HFFc6 (cell line): ENCODE data around the gene ARHGEF16. TPM values are rescaled to one million over a fixed set of nuclear protein-coding genes. Genes with fewer than 3 reads are reported as not detected.

Experiments
- DNase-seq: peaks from one replicate; pipeline ENCODE4 v3.0.0-alpha.2; 2018
- H3K27ac Mint-ChIP-seq: 2 replicates; pipeline ENCODE4 v1.8.0; 2020; ENCODE audit warnings: mild to moderate bottlenecking, mixed read lengths
- H3K27me3 Mint-ChIP-seq: 2 replicates; pipeline ENCODE4 v1.8.0; 2021; ENCODE audit warnings: mild to moderate bottlenecking, moderate library complexity, mixed read lengths; ENCODE audit not compliant: insufficient read depth
- H3K36me3 Mint-ChIP-seq: 2 replicates; pipeline ENCODE4 v1.8.0; 2021; ENCODE audit warnings: low read depth, mixed read lengths
- H3K4me1 Mint-ChIP-seq: 2 replicates; pipeline ENCODE4 v1.8.0; 2020; ENCODE audit warnings: low read depth, mixed read lengths
- H3K4me3 Mint-ChIP-seq: 2 replicates; pipeline ENCODE4 v1.8.0; 2020; ENCODE audit warnings: mild to moderate bottlenecking, moderate library complexity, mixed read lengths
- H3K9me3 Mint-ChIP-seq: 2 replicates; pipeline ENCODE4 v1.8.0; 2020; ENCODE audit warnings: mild to moderate bottlenecking, mixed read lengths
- CTCF ChIP-seq: fragments of 200-600 bp; sonication (generic); IDR thresholded peaks from 2 replicates; pipeline ENCODE4 v1.5.0; 2021; ENCODE audit warnings: antibody characterized with exemption, mild to moderate bottlenecking
- total RNA-seq, 6 experiments: library from RNA; stranded (reverse); fragmentation: NEBNext Ultra II Directional; extraction: Animal tissue kit (Norgen Biotek cat#: 25700); gene quantifications; 2 replicates in 1 of 6; 3 replicates in 5 of 6; pipeline ENCODE4 v1.2.3, GENCODE V29; 2021

ARHGEF16 gene
- total RNA-seq, 6 experiments from 2014 or later: 0.08 to 0.18 (median 0.17) TPM; not detected in 3

GRCh38 chr1:3477241-3477995, 23.0 kb downstream of the ARHGEF16 start:
- no peak for DNase-seq
- TF ChIP-seq CTCF: no peak
- Mint-ChIP-seq H3K27ac (no peak overlapping the region), H3K4me1 (peaks cover 10% of the 10 kb centered on the region), H3K27me3 (no peaks in the 10 kb centered on the region; the same call in 1 of the 2 replicates), H3K36me3 (no peaks in the 10 kb centered on the region), H3K9me3 (no peaks in the 10 kb centered on the region), H3K4me3 (no peak overlapping the region)

- no peak for DNase-seq
- no peak overlapping the region for H3K27ac Mint-ChIP-seq
- no peaks in the 10 kb centered on the region for H3K36me3 Mint-ChIP-seq
- H3K4me1 Mint-ChIP-seq: peaks cover 9% of the 10 kb centered on the region
- TF ChIP-seq CTCF: no peak
- no peak overlapping the region for H3K4me3 Mint-ChIP-seq
- H3K27me3 Mint-ChIP-seq: peaks cover 2% of the 10 kb centered on the region; the same call in 1 of the 2 replicates
- no peaks in the 10 kb centered on the region for H3K9me3 Mint-ChIP-seq
Measured at GRCh38 chr1:3478187-3478586, 23.7 kb downstream of the ARHGEF16 start.

- TF ChIP-seq CTCF: no peak
- Mint-ChIP-seq H3K27ac (no peak overlapping the region), H3K4me3 (no peak overlapping the region)
Measured at GRCh38 chr1:3479511-3480368, 25.3 kb downstream of the ARHGEF16 start.

GRCh38 chr1:3480369-3480719, 25.9 kb downstream of the ARHGEF16 start:
- DNase-seq: no peak
- no peaks in the 10 kb centered on the region for H3K9me3 Mint-ChIP-seq
- H3K27ac Mint-ChIP-seq: no peak overlapping the region
- peaks cover 2% of the 10 kb centered on the region; the same call in 1 of the 2 replicates for H3K27me3 Mint-ChIP-seq
- no peaks in the 10 kb centered on the region for H3K36me3 Mint-ChIP-seq
- H3K4me1 Mint-ChIP-seq: no peaks in the 10 kb centered on the region
- no peak overlapping the region for H3K4me3 Mint-ChIP-seq
- TF ChIP-seq CTCF: no peak

More at GRCh38 chr1:3479511-3480368, 25.3 kb downstream of the ARHGEF16 start:
- H3K27me3 Mint-ChIP-seq: peaks cover 2% of the 10 kb centered on the region; the same call in 1 of the 2 replicates
- H3K9me3 Mint-ChIP-seq: no peaks in the 10 kb centered on the region
- H3K36me3 Mint-ChIP-seq: no peaks in the 10 kb centered on the region
- no peak for DNase-seq
- no peaks in the 10 kb centered on the region for H3K4me1 Mint-ChIP-seq

DNA sequence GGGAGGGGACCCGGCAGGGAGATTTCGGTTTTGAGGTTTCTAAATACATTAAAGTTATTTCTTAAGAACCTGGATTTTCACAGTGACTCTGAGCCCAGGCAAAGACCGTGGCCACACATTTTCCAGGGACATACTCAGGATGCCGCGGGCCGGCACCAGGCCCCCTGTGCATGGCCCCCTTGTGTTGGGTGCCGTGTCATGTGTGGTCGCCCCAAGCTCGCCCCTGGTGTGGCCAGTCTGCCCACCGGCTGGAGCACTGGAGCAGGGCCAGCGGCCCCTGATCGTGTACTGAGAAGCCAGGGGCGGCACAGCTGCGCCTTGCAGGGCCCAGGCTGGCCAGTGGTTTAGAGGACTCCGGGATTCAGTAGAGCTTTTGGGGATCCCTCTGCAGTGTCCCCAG, 26.6 kb downstream of the ARHGEF16 start:
- no peaks in the 10 kb centered on the region for H3K9me3 Mint-ChIP-seq
- no peak for TF ChIP-seq CTCF
- no peak overlapping the region for H3K4me3 Mint-ChIP-seq
- H3K36me3 Mint-ChIP-seq: no peaks in the 10 kb centered on the region
- DNase-seq: no peak
- H3K4me1 Mint-ChIP-seq: no peaks in the 10 kb centered on the region
- H3K27me3 Mint-ChIP-seq: peaks cover 2% of the 10 kb centered on the region; the same call in 1 of the 2 replicates
- H3K27ac Mint-ChIP-seq: no peak overlapping the region
